Esophagus mucosa (tissue), 1 donor: ENCODE results near the gene DOHH. TPM values are rescaled to one million over a fixed set of nuclear protein-coding genes. Genes with fewer than 3 reads are reported as not detected.

ENCODE experiments used
- ATAC-seq: fragments of 200-7000 bp; cut with Tn5 transposase; one replicate; pipeline ENCODE4 v1.9.1; 2020
- total RNA-seq: library from RNA; stranded (reverse); gene quantifications from one replicate; pipeline ENCODE4 v1.2.4, GENCODE V29; 2023
- donor health status: DM: yes; HTN: yes; CAD: no.

The DOHH gene
- total RNA-seq, 1 donor from 2014 or later = 11.1 TPM

DNA sequence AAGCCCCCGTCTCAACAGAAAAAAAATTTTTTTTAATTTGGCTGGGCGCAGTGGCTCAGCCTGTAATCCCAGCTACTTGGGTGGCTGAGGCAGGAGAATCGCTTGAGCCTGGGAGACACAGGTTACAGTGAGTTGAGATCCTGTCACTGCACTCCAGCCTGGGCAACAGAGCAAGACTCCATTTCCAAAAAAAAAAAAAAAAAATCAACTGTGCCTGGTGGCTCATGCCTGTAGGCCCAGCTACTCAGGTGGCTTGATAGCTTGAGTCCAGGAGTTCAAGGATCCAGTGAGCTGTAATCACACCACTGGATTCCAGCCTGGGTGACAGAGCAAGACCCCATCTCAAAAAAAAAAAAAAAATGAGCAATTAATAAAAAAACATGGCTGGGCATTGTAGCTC lies 1.3 kb upstream of the DOHH start:
- ATAC-seq = no peak

DNA sequence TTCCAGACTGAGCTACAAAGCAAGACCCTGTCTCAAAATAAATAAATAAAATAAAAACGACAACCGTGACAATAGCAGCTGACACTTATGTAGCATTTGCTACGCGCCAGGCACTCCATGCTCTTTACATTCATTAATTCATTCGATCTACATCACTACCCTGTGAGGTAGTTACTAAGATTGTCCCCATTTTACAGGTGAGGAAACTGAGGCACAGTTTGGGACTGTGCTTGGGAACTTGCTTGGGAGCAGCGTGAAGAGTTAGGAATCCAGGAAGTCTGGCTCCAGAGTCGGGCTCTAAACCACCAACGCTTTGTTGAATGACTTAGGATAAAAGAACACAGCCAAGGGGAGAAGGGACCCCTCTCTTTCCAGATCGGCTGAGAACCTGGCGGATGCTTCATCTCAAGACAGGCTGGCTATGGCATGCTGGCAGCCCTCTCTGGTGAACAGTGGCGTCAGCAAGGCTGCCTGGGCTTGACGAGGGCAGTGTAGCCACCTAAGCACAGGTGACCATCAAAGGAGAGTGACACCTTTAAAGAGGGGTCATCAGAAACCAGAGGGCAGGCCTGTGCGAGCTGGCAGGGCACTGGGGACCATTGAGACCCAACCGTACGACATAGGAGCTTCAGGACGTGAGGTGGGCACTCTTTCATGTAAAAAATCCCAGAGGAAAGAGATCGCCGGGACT lies 591 bp downstream of the DOHH start:
- ATAC-seq = peak; percentile 8

DNA sequence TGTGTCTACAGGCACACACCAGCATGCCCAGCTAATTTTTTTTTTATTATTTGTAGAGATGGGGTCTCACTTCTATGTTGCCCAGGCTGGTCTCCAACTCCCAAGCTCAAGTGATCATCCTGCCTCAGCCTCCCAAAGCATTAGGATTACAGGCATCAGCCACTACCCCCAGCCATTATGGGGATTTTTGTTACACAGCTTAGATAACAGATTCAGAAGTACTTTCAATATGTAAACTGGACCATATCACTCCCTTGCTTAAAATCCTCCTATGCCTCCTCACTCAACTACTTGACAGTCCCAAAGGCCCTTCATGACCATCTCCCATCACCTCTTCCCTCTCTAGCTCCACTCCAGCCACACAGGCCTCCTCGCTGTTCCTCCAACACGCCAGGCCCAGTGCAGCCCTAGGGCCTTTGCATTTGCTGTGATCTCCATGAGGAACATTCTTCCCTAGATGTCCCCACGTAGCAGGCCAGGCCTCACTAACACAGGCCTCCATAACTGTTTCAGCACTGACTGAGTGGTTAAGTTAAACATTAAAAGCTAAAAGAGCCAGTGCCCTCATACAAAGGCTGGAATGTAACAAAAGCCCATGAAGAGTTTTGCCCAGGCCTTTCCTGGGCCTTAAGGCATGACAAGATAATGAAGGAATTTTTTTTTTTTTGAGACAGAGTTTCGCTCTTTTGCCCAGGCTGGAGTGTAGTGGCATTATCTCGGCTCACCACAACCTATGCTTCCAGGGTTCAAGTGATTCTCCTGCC lies 2.5 kb downstream of the DOHH start:
- no peak for ATAC-seq

DNA sequence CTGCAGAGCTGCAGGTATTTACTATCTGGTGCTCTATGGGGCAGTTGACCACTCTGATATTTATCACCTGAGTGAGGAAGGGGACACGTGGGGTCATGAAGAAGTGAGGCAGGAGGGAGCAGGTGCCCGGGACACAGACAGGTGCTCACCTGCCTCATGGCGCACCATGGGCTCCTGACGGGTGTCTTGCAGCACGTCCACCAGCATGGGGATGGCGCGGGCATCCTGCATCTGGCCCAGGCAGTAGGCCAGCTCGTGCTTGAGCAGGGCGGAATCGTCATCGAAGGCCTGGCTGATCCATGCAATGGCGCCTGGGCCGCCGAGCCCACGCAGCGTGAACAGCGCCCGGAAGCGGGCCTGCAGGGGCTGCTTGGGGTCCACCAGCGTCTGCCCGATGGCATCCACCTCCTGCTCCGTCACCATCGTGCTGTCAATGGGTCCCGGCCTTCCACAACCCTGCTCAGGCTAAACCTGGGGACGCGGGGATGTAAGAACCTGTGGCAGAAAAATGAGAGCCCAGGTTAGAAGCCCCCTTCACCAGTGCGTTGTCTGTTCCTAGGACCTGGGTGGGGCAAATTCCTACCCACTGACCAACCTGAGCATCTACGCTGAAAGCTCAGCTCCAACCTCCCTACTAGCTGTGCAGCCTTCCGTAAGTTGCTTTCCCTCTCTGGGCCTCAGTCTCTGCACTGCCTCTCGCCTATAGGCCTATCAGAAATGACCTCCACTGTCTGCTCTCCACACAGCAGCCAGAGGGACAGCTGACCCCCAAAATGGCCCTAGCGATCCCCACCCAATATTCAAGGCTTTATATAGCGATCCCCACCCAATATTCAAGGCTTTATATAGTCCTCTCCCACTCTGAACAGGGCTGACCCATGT lies 3.8 kb downstream of the DOHH start:
- no peak for ATAC-seq

DNA sequence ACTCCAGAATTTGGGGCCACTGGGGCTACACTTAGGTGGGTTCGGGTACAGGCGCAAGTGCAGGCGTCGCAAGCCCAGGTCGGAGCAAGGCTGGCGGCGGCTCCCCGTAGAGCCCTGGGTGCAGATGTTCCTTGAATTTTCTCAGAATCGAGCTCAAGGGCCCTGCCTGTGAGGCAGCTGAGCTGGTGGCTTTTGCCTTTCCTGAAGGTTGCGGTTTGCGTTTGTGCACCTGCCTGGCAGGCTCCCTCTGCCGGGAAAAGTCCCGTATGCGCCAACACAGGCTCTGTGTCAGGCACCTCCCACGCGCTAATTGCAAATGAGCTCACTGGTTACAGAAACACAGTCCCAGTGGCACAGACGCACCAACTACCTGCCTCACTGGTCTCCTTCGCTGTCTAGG lies 5.9 kb downstream of the DOHH start:
- ATAC-seq = peak; percentile 24

DNA sequence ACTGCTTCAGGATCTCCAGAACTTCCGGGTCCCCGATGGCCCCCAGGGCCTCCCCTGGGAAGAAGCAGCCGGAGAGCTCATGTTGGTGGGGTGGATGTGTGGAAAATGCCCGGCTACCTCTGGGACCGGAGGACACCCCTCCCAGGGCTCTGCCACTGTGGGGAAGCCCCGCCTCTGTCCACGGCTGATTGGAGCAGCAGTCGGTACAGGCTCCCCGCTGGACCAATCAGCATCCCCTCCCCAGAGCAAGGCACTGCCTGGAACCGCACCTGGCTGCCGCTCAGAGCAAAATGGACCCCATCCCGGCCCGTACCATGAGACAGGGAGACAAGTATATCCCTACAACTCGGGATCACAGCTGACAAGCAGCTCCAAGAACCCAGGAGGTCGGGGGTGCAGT lies 6.4 kb downstream of the DOHH start:
- peak; percentile 27 for ATAC-seq

DNA sequence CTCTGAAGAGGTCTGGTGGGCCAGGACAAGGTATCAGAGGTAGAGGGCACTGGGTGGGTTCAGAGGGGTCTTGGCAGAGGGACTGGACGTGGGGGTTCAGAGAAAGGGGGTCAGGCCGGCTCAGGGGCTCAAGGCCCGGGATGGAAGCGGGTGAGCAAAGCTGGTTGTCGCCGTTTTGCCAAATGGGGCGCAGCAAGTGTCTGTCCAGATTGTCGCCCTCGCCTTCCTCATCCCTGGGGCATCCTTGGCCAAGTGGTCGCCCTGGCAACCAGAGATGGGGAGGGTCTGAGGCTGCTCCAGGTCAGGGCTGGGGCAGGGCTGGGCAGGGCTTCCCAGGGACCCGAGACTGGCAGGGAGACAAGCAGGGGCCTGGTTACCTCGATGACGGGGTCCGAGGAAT lies 6.8 kb downstream of the DOHH start:
- ATAC-seq = no peak

DNA sequence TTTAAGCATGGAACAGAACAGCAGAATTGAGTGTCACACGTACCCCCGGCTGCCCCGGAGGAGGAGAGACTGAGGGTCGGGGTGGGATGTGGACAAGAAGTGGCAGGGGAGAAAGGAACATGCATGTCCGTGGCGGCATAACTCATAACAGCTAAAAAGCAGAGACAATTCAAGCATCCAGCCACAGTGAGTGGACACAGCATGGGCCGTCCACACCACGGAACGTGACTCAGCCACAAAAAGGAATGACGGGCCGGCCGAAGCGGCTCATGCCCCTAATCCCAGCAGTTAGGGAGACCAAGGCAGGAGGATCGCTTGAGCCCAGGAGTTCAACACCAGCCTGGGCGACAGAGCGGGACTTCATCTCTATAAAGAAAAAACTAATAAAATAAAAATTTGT lies 7.6 kb downstream of the DOHH start:
- ATAC-seq = no peak

DNA sequence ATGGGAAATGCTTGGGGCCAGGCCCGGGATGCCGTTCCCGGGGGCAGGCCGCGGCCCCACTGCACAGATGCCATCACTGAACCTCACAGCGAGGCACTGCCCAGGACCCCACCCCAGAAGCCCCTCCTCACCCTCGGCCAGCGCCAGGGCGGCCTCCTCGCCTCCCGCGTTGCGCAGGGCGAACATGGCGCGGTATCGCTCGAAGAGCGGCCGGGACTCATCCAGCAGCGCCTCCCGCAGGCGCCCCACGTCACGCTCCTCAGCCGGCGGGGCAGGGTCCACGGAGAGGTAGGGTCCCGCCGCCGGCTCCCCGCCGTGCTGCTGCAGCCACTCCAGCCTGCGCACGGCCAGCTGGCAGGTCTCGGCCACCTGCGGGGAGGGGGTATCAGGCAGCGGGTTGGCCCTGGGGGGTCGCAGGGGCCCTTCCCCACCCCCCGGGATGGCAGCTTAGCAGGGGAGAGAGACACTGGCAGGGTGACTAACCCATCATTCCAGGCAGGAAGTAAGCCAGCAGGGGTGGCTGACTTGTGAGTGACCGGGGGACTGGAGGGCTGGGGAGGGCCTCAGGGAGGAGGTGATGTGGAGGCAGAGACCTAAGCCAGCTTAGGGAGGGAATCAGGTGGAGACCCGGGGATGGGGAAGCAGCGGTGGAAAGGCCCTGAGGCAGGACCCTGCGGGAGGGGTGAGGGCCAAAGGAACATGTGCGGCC lies 8.2 kb downstream of the DOHH start:
- no peak for ATAC-seq

DNA sequence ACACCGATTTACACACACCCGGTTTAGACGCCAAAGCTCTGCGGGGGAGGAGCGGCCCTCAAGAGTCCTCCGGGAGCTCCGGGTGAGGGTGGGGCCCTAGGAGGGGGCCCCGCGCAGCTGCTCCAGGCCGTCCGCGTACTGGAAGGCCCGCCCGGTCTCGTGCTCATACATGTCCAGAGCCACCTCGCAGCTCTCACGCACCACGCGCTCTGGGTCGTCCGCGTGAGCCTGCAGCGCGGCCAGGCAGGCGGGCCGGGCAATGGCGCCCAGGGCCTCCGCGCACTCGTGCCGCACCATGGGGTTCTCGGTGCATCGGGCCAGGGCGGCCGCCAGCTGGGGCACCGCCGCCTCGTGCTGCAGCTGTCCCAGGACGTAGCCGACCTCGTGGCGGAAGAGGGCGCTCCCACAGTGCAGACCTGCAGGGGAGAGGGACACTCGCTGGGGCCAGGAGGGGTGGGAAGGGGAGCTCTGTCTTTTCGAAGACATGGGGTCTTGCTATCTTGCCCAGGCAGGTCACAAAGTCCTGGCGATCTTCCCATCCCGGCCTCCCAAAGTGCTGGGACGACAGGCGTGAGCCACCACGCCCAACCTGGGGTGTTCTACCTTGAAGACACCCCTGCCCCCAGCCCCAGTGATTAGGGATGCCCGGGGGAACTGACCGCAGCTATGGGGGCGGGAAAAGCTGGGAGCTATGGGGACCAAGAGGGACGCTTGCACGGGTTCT lies 8.9 kb downstream of the DOHH start:
- ATAC-seq = peak; percentile 10

DNA sequence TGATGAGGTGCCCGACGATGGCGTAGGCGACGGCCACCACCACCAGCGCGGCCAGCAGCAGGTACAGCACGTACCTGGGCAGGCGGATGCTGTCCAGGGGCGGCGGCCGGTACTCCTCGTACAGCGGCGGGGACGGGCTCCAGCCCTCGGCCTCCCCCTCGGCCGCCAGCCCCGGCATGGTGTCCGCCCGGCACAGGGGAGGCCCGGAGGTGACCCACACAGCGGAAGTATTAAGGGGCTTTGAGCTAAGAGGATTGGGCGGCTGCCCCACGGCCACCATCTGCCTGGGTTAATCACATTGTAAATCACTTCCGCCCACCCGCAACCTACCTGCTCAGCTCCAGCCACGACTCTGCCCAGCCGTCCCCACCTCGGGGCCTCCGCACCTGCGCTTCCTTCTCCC lies 17.2 kb downstream of the DOHH start, which contains the start of gene SMIM44:
SMIM44 (minus strand) TSS at position 216 of the 403 bp plus-strand sequence; CDS start at position 178, 38 bp downstream.
- ATAC-seq = no peak

DNA sequence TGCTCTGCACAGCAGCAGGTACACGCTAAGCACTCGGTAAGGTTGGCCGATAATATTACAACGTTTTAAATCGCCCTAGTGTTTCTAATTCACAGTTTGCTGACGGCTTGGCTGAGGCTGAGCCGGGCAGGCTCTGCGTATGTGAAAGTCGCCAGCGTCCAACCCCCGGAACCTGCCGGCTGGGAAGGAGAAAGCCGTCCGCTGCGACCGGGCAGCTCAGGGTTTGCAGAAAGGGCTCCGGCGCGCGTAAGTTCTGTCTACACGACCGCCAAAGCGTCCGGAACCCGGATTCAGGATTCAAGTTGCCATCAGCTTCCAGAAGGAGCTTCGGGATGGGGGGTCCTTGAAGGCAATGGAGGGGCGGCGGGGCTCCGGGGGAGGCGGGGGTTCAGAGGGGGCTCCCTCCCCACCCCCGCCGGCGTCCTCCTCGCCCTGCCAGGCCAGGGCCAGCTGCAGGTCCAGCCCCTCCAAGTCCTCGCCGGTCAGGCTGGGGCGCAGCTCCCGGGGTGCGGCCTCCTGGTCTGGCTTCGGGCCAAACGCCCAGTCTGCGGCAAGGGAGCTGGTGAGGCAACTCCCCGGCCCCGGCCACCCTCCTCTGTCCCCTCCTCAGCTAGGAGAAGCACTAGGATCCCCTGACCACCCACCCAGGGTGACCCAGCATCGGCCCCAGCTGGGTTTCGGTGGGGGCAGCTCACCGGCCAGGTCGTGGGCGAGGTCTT lies 17.8 kb downstream of the DOHH start:
- ATAC-seq = no peak

DNA sequence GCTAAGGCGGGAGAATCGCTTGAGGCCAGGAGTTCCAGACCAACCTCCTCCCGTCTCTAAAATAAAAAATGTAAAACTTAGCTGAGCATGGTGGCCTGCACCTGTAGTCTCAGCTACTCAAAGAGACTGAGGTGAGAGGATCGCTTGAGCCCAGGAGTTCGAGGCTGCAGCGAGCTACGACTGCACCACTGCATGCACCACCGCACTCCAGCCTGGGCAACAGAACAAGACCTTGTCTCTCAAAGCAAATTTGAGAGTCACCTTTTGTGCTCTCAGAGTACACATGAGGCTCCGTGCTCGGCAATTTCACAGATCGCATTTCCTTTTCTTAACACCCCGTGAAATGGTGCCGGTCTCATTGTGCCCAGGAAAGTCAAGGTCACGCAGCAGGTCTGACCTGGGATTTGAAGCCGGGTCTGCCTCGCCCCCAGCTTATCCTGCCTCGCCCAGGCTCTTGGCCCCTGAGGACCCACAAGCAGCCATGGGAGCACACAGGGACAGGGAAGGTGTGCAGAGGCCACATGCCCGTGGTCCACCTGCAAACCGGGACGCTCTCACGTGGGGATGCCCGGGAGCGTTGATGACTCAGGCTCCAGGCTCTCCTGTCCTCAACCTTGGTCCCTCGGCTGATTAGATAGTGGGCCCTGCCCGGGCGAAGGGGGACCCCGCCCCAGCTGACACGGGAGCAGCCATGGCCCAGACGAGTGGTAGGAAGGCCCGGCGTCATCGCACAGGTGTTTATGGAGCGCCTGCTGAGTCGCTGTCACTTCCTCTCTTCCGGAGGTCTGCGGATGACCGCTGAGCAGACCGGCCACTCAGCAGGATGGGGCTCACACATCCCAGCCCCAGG lies 19.0 kb downstream of the DOHH start:
- ATAC-seq = no peak

DNA sequence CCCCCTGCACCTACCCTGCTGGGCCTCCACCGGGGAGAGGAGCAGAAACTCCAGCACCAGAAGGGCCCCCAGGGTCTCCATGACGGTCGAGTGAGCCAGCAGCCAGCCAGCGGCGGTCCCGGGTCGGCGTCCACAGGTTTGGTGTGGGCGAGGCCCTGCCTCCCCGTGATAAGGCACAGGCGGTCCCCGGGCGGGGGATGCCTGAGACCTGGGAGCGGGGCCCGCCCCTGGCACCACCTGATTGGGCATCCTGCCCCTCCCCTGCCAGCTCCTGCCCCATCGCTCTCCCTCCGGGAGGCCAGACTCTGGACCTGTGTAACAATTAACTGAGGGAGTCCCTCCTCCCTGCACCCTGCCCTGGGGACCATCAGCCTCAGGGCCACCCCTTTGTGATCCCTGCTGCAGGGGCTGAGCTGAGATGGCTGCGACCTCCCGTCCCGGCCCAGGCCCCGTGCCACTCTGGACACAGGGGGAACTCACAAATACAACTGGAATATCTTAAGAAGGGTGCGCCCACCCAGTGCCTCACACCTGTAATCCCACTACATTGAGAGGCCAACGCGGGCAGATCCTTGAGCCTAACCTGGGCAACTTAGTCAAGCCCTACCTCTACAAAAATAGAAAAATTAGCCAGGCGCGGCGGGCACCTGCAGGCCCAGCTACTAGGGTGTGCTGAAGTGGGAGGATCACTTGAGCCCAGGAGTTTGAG lies 19.9 kb downstream of the DOHH start, which contains the start of gene SMIM24:
SMIM24 (minus strand) TSS at position 143 of the 709 bp plus-strand sequence; CDS start at position 81, 62 bp downstream.
- ATAC-seq = no peak

DNA sequence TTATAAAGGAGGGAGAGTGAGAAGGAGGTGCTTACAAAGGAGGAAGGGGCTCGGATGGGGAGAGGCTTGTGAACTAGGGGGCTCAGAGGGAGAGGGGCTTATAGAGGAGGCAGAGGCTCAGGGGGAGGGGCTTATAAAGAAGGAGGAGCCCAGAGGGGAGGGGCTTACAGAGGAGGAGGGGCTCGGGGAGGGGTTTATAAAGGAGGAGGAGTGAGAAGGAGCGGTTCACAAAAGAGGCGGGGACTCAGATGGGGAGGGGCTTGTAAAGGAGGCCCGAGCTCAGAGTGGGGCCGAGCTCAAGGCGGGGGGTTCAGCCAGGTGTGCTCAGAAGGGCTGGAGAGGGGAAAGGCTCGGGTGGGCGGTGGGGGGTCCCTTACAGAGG lies 20.6 kb downstream of the DOHH start:
- ATAC-seq = no peak

DNA sequence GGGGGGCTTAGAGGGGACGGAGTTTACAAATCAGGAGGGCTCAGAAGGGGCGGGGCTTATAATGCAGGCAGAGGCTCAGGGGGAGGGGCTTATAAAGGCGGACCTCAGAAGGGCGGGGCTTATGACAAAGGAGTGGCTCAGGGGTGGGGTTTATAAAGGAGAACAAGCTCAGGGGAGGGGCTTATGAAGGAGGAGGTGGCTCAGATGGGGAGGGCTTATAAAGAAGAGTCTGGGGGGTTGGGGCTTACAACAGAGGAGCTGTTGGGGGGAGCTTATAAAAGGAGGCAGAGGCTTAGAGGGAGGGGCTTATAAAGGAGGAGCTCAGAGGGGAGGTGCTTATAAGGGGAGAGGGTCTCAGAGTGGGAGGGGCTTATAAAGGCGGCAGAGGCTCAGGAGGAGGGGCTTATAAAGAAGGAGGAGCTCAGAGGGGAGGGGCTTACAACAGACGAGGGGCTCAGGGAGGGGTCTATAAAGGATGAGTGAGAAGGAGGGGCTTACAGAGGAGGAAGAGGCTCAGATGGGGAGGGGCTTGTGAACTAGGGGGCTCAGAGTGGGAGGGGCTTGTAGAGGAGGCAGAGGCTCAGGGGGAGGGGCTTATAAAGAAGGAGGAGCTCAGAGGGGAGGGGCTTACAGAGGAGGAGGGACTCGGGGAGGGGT lies 21.2 kb downstream of the DOHH start:
- peak; percentile 28 for ATAC-seq

DNA sequence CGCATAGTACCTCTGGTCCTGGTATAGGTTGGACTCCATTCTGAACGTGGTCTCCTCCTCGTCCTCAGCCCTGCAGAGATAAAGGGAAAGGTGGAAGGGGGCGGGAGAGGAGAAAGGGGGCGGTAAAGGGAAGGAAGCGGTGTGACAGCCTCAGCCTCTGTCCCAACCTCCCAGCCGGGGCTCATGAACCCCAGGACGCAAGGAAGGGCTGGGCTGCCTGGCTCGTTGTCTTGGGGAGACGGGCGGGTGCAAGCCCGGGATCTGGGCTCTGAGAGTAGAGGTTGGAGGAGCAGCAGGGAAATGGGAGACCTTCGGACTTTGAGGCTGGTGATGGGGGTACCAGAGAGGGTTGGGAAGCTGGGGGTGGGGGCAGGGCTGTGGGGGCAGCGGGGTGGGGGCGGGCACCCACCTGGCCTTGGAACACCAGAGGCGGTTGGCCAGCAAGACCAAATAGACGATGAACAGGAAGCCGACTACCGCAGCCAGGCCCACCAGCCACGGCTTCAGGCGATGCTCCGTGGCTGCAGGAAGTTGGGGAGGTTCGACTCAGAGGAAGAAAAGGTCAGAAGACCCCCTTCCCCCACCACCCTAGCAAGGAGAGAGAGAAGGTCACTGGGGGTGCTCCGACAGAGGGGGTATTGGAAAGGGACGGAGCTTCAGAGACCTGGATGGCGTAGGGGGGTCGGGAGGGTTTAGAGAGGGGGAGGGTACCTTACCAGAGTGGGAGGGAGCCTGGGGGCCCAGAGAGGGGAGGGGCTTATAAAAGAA lies 21.9 kb downstream of the DOHH start:
- no peak for ATAC-seq

DNA sequence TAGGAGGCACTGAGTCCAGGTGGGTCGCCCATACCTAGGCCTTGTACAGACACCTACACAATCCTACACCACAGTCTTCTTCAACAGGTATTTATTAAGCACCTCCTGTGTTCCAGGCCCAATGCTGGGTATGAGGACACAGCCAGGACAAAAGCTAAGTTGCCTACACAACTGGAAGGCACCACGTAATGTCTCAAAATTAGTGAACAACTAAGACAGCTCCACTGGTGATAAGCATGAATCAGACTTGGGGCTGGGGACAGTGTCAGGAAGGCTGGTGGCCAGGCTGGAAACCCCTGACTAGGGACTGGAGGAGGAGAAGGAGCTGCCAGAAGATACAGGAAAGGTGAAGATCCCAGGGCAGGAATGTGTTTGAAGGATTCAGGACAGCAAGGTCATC lies 22.5 kb downstream of the DOHH start:
- no peak for ATAC-seq
